ENCODE results near the gene FAM180A.

FAM180A gene

DNA sequence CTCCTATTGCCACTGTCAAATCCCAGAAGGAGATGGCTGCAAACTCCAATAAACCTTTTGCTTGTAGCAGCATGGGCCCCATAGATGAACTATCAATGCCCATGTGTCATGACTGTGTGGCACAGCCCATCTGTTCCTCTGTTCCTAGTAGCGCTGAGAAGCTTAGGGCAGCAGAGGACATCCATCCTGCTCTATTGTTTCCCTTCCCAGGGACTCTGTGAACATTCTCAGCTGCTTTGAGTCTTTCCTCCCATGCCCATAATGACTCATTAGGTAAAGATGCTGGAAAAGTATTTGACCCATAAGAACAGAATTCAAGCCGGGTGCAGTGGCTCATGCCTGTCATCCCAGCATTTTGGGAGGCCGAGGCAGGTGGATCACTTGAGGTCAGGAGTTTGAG is 58.0 kb downstream of the FAM180A start:
- Histone ChIP-seq H3K4me1 (ENCODE audit: control insufficient read depth, insufficient read depth, low read length, poor library complexity, severe bottlenecking) (no peaks in the 10 kb centered on the region), H3K27me3 (replicated peaks; ENCODE audit: control insufficient read depth, insufficient read depth, low read length, poor library complexity, severe bottlenecking) (no peaks in the 10 kb centered on the region), H3K36me3 (ENCODE audit: control insufficient read depth, insufficient read depth, low read length) (no peaks in the 10 kb centered on the region), H3K9me3 (ENCODE audit: control insufficient read depth, low read length) (no peaks in the 10 kb centered on the region), H3K4me3 (ENCODE audit: insufficient read depth, low read depth, low read length, poor library complexity, severe bottlenecking) (no peak overlapping the region), H3K27ac (ENCODE audit: insufficient read depth, low read length, poor library complexity, severe bottlenecking) (no peak overlapping the region)
- no peak for DNase-seq

DNA sequence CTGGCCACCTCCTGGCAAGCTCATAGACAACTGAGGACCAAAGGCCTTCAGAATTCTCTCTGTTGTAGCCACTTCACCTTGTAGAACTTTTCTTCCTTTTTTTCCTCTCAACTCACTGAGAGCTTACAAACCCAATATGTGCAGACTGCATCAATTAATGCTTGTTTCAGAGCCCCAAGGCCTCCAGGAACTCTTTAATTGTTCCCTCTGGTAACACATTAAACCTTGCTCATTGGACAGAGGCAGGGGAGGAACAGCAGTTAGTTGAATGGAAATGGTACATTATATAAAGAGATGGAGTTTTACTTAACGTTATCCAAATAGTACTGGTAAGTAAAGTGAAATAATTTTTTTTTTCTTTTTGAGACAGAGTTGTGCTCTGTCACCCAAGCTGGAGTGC is 61.1 kb downstream of the FAM180A start:
- H3K4me3 ChIP-seq (ENCODE audit: insufficient read depth, low read depth, low read length, poor library complexity, severe bottlenecking): no peak overlapping the region
- no peak for DNase-seq
- H3K4me1 ChIP-seq (ENCODE audit: control insufficient read depth, insufficient read depth, low read length, poor library complexity, severe bottlenecking): no peaks in the 10 kb centered on the region
- H3K9me3 ChIP-seq (ENCODE audit: control insufficient read depth, low read length): no peaks in the 10 kb centered on the region
- H3K36me3 ChIP-seq (ENCODE audit: control insufficient read depth, insufficient read depth, low read length): no peaks in the 10 kb centered on the region
- H3K27me3 ChIP-seq (replicated peaks; ENCODE audit: control insufficient read depth, insufficient read depth, low read length, poor library complexity, severe bottlenecking): no peaks in the 10 kb centered on the region
- H3K27ac ChIP-seq (ENCODE audit: insufficient read depth, low read length, poor library complexity, severe bottlenecking): no peak overlapping the region

DNA sequence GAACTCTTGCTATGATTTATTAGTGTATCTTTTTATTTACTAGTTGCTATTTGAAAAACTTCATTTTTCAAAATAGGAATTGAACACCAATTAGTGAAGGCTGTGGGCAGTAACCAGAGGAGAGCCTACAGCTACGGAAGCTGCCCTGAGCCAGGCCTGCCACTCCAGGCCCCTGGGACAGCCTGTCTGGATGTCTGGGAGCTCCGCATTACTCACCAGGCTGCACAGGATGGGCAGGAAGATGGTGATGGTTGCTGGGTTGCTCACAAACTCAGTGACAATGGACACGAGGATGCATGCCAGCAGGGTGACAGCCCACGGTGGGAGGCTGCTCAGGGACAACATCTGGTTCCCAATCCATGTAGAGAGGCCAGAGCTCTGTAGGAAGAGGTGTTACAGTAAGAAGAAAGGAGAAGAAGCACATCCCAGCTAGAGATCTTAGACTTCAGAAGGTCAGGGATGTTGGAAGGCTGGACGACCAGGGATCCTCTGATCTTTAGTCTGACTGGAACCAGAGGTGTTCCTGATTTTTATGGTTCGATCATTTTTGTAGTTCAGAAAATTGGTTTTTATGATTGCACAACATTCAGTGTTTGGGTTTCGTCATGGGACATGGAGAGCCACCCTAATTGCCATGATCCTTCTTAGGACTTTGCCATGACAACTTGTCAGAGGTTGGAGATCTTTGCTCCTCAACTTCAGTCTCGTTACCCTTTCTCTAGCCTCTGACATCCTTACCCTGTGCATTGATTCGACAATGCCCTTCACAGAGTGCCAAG is 63.1 kb downstream of the FAM180A start:
- H3K27me3 ChIP-seq (replicated peaks; ENCODE audit: control insufficient read depth, insufficient read depth, low read length, poor library complexity, severe bottlenecking): no peaks in the 10 kb centered on the region
- H3K9me3 ChIP-seq (ENCODE audit: control insufficient read depth, low read length): no peaks in the 10 kb centered on the region
- H3K36me3 ChIP-seq (ENCODE audit: control insufficient read depth, insufficient read depth, low read length): no peaks in the 10 kb centered on the region
- no peak overlapping the region for H3K27ac ChIP-seq (ENCODE audit: insufficient read depth, low read length, poor library complexity, severe bottlenecking)
- DNase-seq: no peak
- no peak overlapping the region for H3K4me3 ChIP-seq (ENCODE audit: insufficient read depth, low read depth, low read length, poor library complexity, severe bottlenecking)
- no peaks in the 10 kb centered on the region for H3K4me1 ChIP-seq (ENCODE audit: control insufficient read depth, insufficient read depth, low read length, poor library complexity, severe bottlenecking)

DNA sequence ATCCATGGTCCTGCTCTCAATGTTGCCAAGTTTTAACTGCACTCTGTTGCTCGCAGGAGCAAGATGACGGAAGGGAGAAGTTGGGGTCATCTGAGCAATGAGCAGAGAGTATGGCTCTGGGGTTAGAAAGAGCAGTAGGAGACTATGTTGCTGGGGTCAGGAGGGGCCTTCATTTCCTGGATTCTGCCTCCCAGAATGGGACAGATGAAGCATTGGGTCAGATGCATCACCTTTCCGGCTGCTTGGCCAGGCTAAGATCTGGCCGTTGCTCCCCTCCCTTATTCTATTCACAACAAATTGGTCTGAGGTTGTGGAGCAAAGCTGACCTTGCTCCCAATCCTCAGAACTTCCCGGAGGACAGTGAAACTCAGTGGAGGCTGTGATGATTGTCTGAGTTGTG is 63.9 kb downstream of the FAM180A start:
- no peaks in the 10 kb centered on the region for H3K36me3 ChIP-seq (ENCODE audit: control insufficient read depth, insufficient read depth, low read length)
- no peaks in the 10 kb centered on the region for H3K27me3 ChIP-seq (replicated peaks; ENCODE audit: control insufficient read depth, insufficient read depth, low read length, poor library complexity, severe bottlenecking)
- H3K4me1 ChIP-seq (ENCODE audit: control insufficient read depth, insufficient read depth, low read length, poor library complexity, severe bottlenecking): no peaks in the 10 kb centered on the region
- H3K4me3 ChIP-seq (ENCODE audit: insufficient read depth, low read depth, low read length, poor library complexity, severe bottlenecking): no peak overlapping the region
- H3K9me3 ChIP-seq (ENCODE audit: control insufficient read depth, low read length): no peaks in the 10 kb centered on the region
- no peak overlapping the region for H3K27ac ChIP-seq (ENCODE audit: insufficient read depth, low read length, poor library complexity, severe bottlenecking)
- no peak for DNase-seq

DNA sequence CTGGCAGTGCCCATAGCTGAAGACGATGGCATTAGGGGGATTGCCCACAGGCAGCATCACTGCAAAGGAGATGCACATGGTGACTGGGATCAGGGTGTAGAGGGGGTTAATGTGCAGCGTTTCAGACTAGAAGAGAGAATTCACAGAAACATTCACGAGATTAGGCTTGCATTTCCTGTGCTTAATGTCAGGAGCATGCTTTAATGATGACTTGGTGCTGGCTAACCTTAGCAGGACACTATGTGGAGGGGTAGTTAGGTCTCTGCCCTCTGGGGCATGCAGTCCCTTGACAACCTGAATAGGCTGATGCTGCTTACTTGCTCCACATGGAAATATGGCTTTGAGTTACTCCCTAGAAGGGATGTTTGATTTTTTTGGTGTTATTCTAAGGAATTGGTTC is 64.5 kb downstream of the FAM180A start:
- Histone ChIP-seq H3K27me3 (replicated peaks; ENCODE audit: control insufficient read depth, insufficient read depth, low read length, poor library complexity, severe bottlenecking) (no peaks in the 10 kb centered on the region), H3K27ac (ENCODE audit: insufficient read depth, low read length, poor library complexity, severe bottlenecking) (no peak overlapping the region), H3K4me1 (ENCODE audit: control insufficient read depth, insufficient read depth, low read length, poor library complexity, severe bottlenecking) (no peaks in the 10 kb centered on the region), H3K4me3 (ENCODE audit: insufficient read depth, low read depth, low read length, poor library complexity, severe bottlenecking) (no peak overlapping the region), H3K9me3 (ENCODE audit: control insufficient read depth, low read length) (no peaks in the 10 kb centered on the region), H3K36me3 (ENCODE audit: control insufficient read depth, insufficient read depth, low read length) (no peaks in the 10 kb centered on the region)
- DNase-seq: no peak

DNA sequence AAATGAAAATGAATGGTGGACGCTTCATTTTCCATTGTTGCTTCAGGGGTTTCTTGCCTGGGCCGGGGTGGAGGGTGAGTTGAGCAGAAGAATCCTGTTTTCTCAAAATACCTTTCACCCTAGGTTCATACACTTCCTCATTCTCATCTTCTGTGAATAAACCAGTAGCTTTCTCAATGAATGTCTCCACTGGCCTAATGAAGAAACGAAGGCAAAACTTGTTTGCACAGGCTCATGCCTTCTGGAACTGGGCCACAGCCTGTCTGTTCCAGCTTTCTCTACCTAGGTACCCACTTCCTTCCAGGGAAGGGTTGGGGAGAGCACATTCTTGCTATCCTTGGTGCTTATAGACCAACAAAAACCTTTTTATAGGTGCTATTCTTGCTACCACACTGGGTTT is 65.0 kb downstream of the FAM180A start:
- no peaks in the 10 kb centered on the region for H3K9me3 ChIP-seq (ENCODE audit: control insufficient read depth, low read length)
- no peaks in the 10 kb centered on the region for H3K27me3 ChIP-seq (replicated peaks; ENCODE audit: control insufficient read depth, insufficient read depth, low read length, poor library complexity, severe bottlenecking)
- no peak overlapping the region for H3K27ac ChIP-seq (ENCODE audit: insufficient read depth, low read length, poor library complexity, severe bottlenecking)
- no peak for DNase-seq
- H3K36me3 ChIP-seq (ENCODE audit: control insufficient read depth, insufficient read depth, low read length): no peaks in the 10 kb centered on the region
- H3K4me3 ChIP-seq (ENCODE audit: insufficient read depth, low read depth, low read length, poor library complexity, severe bottlenecking): no peak overlapping the region
- no peaks in the 10 kb centered on the region for H3K4me1 ChIP-seq (ENCODE audit: control insufficient read depth, insufficient read depth, low read length, poor library complexity, severe bottlenecking)

DNA sequence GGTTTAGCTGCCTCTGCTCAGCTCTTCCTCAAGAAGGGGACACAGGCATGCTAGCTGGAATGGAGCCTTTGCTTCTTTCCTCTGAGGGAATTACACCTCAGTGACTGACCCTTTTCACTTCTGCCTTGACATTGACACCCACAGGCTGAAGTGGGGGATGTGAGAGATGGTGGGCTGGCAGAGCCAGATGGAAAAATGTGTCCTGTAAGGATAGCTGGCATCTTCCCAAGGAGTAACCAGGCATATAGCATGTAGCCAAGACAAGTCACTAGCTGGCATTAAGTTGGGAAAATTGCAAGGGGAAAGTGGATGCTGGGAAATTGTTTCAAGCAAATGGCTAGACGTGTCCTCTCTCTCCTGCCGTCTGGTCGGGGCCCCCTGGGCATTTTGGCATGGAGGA is 66.4 kb downstream of the FAM180A start:
- Histone ChIP-seq H3K4me3 (ENCODE audit: insufficient read depth, low read depth, low read length, poor library complexity, severe bottlenecking) (no peak overlapping the region), H3K27me3 (replicated peaks; ENCODE audit: control insufficient read depth, insufficient read depth, low read length, poor library complexity, severe bottlenecking) (no peaks in the 10 kb centered on the region), H3K9me3 (ENCODE audit: control insufficient read depth, low read length) (no peaks in the 10 kb centered on the region), H3K36me3 (ENCODE audit: control insufficient read depth, insufficient read depth, low read length) (peaks cover 7% of the 10 kb centered on the region), H3K27ac (ENCODE audit: insufficient read depth, low read length, poor library complexity, severe bottlenecking) (no peak overlapping the region), H3K4me1 (ENCODE audit: control insufficient read depth, insufficient read depth, low read length, poor library complexity, severe bottlenecking) (no peaks in the 10 kb centered on the region)
- DNase-seq: no peak

DNA sequence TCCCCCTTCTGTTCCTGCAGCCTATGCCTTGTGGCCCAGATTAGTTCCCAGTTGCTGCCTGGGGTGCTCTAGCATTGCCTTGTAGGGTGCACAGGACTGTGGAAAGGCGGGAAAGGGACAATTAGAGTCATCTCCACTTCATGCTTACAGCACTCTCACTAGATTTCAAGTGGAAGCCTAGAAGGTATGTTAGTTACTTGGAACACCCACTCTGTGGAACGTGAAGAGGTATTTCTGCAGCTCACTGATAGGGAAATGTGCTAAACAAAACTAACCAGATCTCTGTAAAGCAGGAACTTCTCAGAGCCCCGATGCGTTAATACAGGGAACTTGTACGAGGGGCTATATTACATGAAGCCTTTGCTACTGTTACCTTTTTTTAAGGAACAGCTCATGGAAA is 66.9 kb downstream of the FAM180A start:
- H3K4me3 ChIP-seq (ENCODE audit: insufficient read depth, low read depth, low read length, poor library complexity, severe bottlenecking): no peak overlapping the region
- DNase-seq: no peak
- H3K9me3 ChIP-seq (ENCODE audit: control insufficient read depth, low read length): no peaks in the 10 kb centered on the region
- no peak overlapping the region for H3K27ac ChIP-seq (ENCODE audit: insufficient read depth, low read length, poor library complexity, severe bottlenecking)
- H3K27me3 ChIP-seq (replicated peaks; ENCODE audit: control insufficient read depth, insufficient read depth, low read length, poor library complexity, severe bottlenecking): no peaks in the 10 kb centered on the region
- H3K4me1 ChIP-seq (ENCODE audit: control insufficient read depth, insufficient read depth, low read length, poor library complexity, severe bottlenecking): no peaks in the 10 kb centered on the region
- peaks cover 10% of the 10 kb centered on the region for H3K36me3 ChIP-seq (ENCODE audit: control insufficient read depth, insufficient read depth, low read length)
